Loucy (cell line): ENCODE measurements around the gene CCDC33.

Experiments
- H2AFZ ChIP-seq: fragments of 200-600 bp; sonication (generic); 2 replicates; pipeline ENCODE4 v1.6.0; 2016; ENCODE audit warnings: antibody characterized with exemption, mild to moderate bottlenecking, low read length, moderate library complexity
- H3F3A ChIP-seq: fragments of 200-600 bp; 2 replicates; pipeline ENCODE4 v1.6.0; 2016; ENCODE audit warnings: antibody characterized with exemption, low read depth, mild to moderate bottlenecking
- H3K27me3 ChIP-seq: fragments of 200-600 bp; sonication (generic); 2 replicates; pipeline ENCODE4 v1.6.1; 2014; ENCODE audit warnings: low read length, mild to moderate bottlenecking; ENCODE audit not compliant: insufficient read depth, poor library complexity, severe bottlenecking
- H3K36me3 ChIP-seq: fragments of 200-600 bp; sonication (generic); 2 replicates; pipeline ENCODE4 v1.6.1; 2016; ENCODE audit warnings: low read length; ENCODE audit not compliant: insufficient read depth
- H3K4me1 ChIP-seq: fragments of 200-600 bp; sonication (generic); 2 replicates; pipeline ENCODE4 v1.5.1; 2014; ENCODE audit warnings: low read length, mild to moderate bottlenecking; ENCODE audit not compliant: insufficient read depth, poor library complexity, severe bottlenecking
- H3K4me2 ChIP-seq: fragments of 200-600 bp; sonication (generic); 2 replicates; pipeline ENCODE4 v1.6.0; 2014; ENCODE audit warnings: antibody characterized with exemption, low read length, low read depth, mild to moderate bottlenecking; ENCODE audit not compliant: poor library complexity, severe bottlenecking
- H3K4me3 ChIP-seq: fragments of 200-600 bp; sonication (generic); 2 replicates; pipeline ENCODE4 v1.5.1; 2014; ENCODE audit warnings: low read length, mild to moderate bottlenecking, mixed read lengths; ENCODE audit not compliant: poor library complexity, severe bottlenecking
- H3K79me2 ChIP-seq: fragments of 200-600 bp; sonication (generic); 2 replicates; pipeline ENCODE4 v1.6.1; 2014; ENCODE audit warnings: low read length; ENCODE audit not compliant: insufficient read depth
- H3K9ac ChIP-seq: fragments of 200-600 bp; sonication (generic); 2 replicates; pipeline ENCODE4 v1.6.0; 2014; ENCODE audit warnings: mild to moderate bottlenecking, low read depth, low read length, moderate library complexity; ENCODE audit not compliant: poor library complexity, severe bottlenecking
- H3K9me2 ChIP-seq: fragments of 200-600 bp; sonication (generic); replicated peaks from 2 replicates; pipeline ENCODE4 v1.6.1; 2016; ENCODE audit warnings: low read depth, low read length, mixed read lengths
- H3K9me3 ChIP-seq: fragments of 200-600 bp; sonication (generic); 2 replicates; pipeline ENCODE4 v1.6.1; 2014; ENCODE audit warnings: mild to moderate bottlenecking, antibody characterized with exemption, low read length, low read depth; ENCODE audit not compliant: insufficient read depth
- H4K20me1 ChIP-seq: fragments of 200-600 bp; sonication (generic); 2 replicates; pipeline ENCODE4 v1.6.0; 2014; ENCODE audit warnings: antibody characterized with exemption, low read length, mild to moderate bottlenecking; ENCODE audit not compliant: insufficient read depth, poor library complexity, severe bottlenecking
- CTCF ChIP-seq: fragments of 200-600 bp; sonication (generic); conservative IDR thresholded peaks from 2 replicates; pipeline ENCODE4 v1.5.1; 2014; ENCODE audit warnings: mild to moderate bottlenecking, antibody characterized with exemption, low read length
- EZH2phosphoT487 ChIP-seq: fragments of 200-600 bp; IDR thresholded peaks from 2 replicates; pipeline ENCODE4 v1.6.1; 2018; ENCODE audit warnings: antibody characterized with exemption, mild to moderate bottlenecking, moderate library complexity, borderline replicate concordance

CCDC33 gene

GRCh38 chr15:74385733-74386132 is 149.6 kb downstream of the CCDC33 start:
- Histone ChIP-seq H3K9me3 (no peaks in the 10 kb centered on the region), H3K9ac (peak overlapping the region; percentile 29), H3K36me3 (no peaks in the 10 kb centered on the region), H3K9me2 (no peaks in the 10 kb centered on the region), H3K4me3 (no peak overlapping the region), H3F3A (no peaks in the 10 kb centered on the region; the same call in 1 of the 2 replicates), H3K79me2 (no peaks in the 10 kb centered on the region), H3K4me2 (peak overlapping the region; percentile 0), H3K27me3 (no peaks in the 10 kb centered on the region), H2AFZ (no peak overlapping the region), H4K20me1 (no peaks in the 10 kb centered on the region), H3K4me1 (peaks cover 68% of the 10 kb centered on the region)
- TF ChIP-seq CTCF = no peak
- no peak for TF ChIP-seq EZH2phosphoT487
